GM19463 (cell line): ENCODE measurements around the gene CDH13.

Experiments used
- ATAC-seq: cut with Tn5 transposase; IDR thresholded peaks from one replicate; pipeline ENCODE4 v1.9.1; 2021; ENCODE audit warnings: mild to moderate bottlenecking, moderate library complexity; ENCODE audit not compliant: unreplicated experiment

Gene CDH13

GRCh38 chr16:83681381-83681956, 1054.7 kb downstream of the CDH13 start:
- no peak for ATAC-seq

- ATAC-seq: no peak
These were observed 1055.5 kb downstream of the CDH13 start for GRCh38 chr16:83682116-83682867.

GRCh38 chr16:83682868-83683235, 1056.1 kb downstream of the CDH13 start:
- ATAC-seq: no peak

GRCh38 chr16:83685615-83686165, 1058.9 kb downstream of the CDH13 start:
- ATAC-seq: no peak

GRCh38 chr16:83686726-83687125, 1060.0 kb downstream of the CDH13 start:
- ATAC-seq: no peak

GRCh38 chr16:83689385-83689831, 1062.6 kb downstream of the CDH13 start:
- ATAC-seq: peak; percentile 85

GRCh38 chr16:83692224-83692623, 1065.5 kb downstream of the CDH13 start:
- no peak for ATAC-seq

GRCh38 chr16:83698964-83699363, 1072.2 kb downstream of the CDH13 start:
- ATAC-seq: no peak

- ATAC-seq: no peak
These were observed 1073.0 kb downstream of the CDH13 start for GRCh38 chr16:83699817-83700216.

GRCh38 chr16:83700918-83701317, 1074.1 kb downstream of the CDH13 start:
- ATAC-seq: no peak

- no peak for ATAC-seq
These were observed 1074.7 kb downstream of the CDH13 start for GRCh38 chr16:83701494-83701893.

- no peak for ATAC-seq
These were observed 1077.9 kb downstream of the CDH13 start for GRCh38 chr16:83704656-83705055.

- ATAC-seq: no peak
These were observed 1079.1 kb downstream of the CDH13 start for GRCh38 chr16:83705856-83706255.

GRCh38 chr16:83706394-83706793, 1079.6 kb downstream of the CDH13 start:
- no peak for ATAC-seq

- ATAC-seq: no peak
These were observed 1084.3 kb downstream of the CDH13 start for GRCh38 chr16:83711069-83711468.

- ATAC-seq: no peak
These were observed 1086.8 kb downstream of the CDH13 start for GRCh38 chr16:83713597-83713996.

GRCh38 chr16:83714286-83714685, 1087.5 kb downstream of the CDH13 start:
- no peak for ATAC-seq

- ATAC-seq: no peak
These were observed 1088.6 kb downstream of the CDH13 start for GRCh38 chr16:83715217-83715920.

- ATAC-seq: no peak
These were observed 1090.5 kb downstream of the CDH13 start for GRCh38 chr16:83717308-83717707.

- ATAC-seq: no peak
These were observed 1091.0 kb downstream of the CDH13 start for GRCh38 chr16:83717814-83718213.

GRCh38 chr16:83720213-83720612, 1093.4 kb downstream of the CDH13 start:
- no peak for ATAC-seq

GRCh38 chr16:83720981-83721380, 1094.2 kb downstream of the CDH13 start:
- no peak for ATAC-seq
